Renal cortical epithelial cell (primary cell): ENCODE data around the gene NNT. TPM values are rescaled to one million over a fixed set of nuclear protein-coding genes. Genes with fewer than 3 reads are reported as not detected.
"Not testable (repeated sequence)": the region's sequence is repeated elsewhere in the genome, so short reads cannot be mapped to it uniquely, and the experiment has no call there.

Experiments used
- DNase-seq: peaks from one replicate; pipeline ENCODE4 v3.0.0-alpha.2; 2011; ENCODE audit warnings: low read depth
- total RNA-seq: library from RNA; depleted of rRNA; stranded (reverse); fragments of >200 nt; gene quantifications from 2 replicates; pipeline ENCODE4 v1.2.3, GENCODE V29; 2014

The NNT gene
- total RNA-seq, 1 donor from 2014 or later = 147 TPM

- DNase-seq = no peak
Measured at GRCh38 chr5:43583724-43584123, 19.3 kb upstream of the NNT start.

GRCh38 chr5:43584166-43584699, 18.7 kb upstream of the NNT start:
- no peak for DNase-seq

- DNase-seq = no peak
Measured at GRCh38 chr5:43588842-43589241, 14.1 kb upstream of the NNT start.

- DNase-seq = no peak
Measured at GRCh38 chr5:43589310-43589709, 13.7 kb upstream of the NNT start.

- no peak for DNase-seq
Measured at GRCh38 chr5:43590700-43591099, 12.3 kb upstream of the NNT start.

- DNase-seq = no peak
Measured at GRCh38 chr5:43592363-43592762, 10.6 kb upstream of the NNT start.

GRCh38 chr5:43598927-43599326, 4.1 kb upstream of the NNT start:
- DNase-seq = not testable (repeated sequence)

- peak; percentile 68 for DNase-seq
Measured at GRCh38 chr5:43601454-43602260, 1.3 kb upstream of the NNT start.

GRCh38 chr5:43603344-43604217, 601 bp downstream of the NNT start:
- peak; percentile 44 for DNase-seq

- no peak for DNase-seq
Measured at GRCh38 chr5:43604699-43605098, 1.7 kb downstream of the NNT start.

GRCh38 chr5:43606351-43606750, 3.4 kb downstream of the NNT start:
- no peak for DNase-seq

- DNase-seq = no peak
Measured at GRCh38 chr5:43608406-43608805, 5.4 kb downstream of the NNT start.

- DNase-seq = no peak
Measured at GRCh38 chr5:43609752-43610151, 6.8 kb downstream of the NNT start.

- DNase-seq = no peak
Measured at GRCh38 chr5:43613370-43613769, 10.4 kb downstream of the NNT start.

GRCh38 chr5:43615445-43616184, 12.6 kb downstream of the NNT start:
- DNase-seq = no peak

GRCh38 chr5:43616535-43616934, 13.6 kb downstream of the NNT start:
- DNase-seq = peak; percentile 84

GRCh38 chr5:43619380-43619779, 16.4 kb downstream of the NNT start:
- DNase-seq = no peak

- no peak for DNase-seq
Measured at GRCh38 chr5:43619911-43620310, 16.9 kb downstream of the NNT start.

- no peak for DNase-seq
Measured at GRCh38 chr5:43620944-43621505, 18.0 kb downstream of the NNT start.

- no peak for DNase-seq
Measured at GRCh38 chr5:43622074-43622473, 19.1 kb downstream of the NNT start.

- DNase-seq = peak; percentile 63
Measured at GRCh38 chr5:43623048-43623680, 20.2 kb downstream of the NNT start.
